ENCODE data around the gene MED13L.

The MED13L gene

GRCh38 chr12:116298578-116298977 lies 21.1 kb upstream of the MED13L start:
- H3K4me3 ChIP-seq: no peak overlapping the region
- TF ChIP-seq, protein P1, sequence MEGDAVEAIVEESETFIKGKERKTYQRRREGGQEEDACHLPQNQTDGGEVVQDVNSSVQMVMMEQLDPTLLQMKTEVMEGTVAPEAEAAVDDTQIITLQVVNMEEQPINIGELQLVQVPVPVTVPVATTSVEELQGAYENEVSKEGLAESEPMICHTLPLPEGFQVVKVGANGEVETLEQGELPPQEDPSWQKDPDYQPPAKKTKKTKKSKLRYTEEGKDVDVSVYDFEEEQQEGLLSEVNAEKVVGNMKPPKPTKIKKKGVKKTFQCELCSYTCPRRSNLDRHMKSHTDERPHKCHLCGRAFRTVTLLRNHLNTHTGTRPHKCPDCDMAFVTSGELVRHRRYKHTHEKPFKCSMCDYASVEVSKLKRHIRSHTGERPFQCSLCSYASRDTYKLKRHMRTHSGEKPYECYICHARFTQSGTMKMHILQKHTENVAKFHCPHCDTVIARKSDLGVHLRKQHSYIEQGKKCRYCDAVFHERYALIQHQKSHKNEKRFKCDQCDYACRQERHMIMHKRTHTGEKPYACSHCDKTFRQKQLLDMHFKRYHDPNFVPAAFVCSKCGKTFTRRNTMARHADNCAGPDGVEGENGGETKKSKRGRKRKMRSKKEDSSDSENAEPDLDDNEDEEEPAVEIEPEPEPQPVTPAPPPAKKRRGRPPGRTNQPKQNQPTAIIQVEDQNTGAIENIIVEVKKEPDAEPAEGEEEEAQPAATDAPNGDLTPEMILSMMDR (IDR thresholded peaks at IDR 0.05): no peak
- no peak overlapping the region for H3K27ac ChIP-seq
- DNase-seq (ENCODE audit: low spot score): no peak

DNA sequence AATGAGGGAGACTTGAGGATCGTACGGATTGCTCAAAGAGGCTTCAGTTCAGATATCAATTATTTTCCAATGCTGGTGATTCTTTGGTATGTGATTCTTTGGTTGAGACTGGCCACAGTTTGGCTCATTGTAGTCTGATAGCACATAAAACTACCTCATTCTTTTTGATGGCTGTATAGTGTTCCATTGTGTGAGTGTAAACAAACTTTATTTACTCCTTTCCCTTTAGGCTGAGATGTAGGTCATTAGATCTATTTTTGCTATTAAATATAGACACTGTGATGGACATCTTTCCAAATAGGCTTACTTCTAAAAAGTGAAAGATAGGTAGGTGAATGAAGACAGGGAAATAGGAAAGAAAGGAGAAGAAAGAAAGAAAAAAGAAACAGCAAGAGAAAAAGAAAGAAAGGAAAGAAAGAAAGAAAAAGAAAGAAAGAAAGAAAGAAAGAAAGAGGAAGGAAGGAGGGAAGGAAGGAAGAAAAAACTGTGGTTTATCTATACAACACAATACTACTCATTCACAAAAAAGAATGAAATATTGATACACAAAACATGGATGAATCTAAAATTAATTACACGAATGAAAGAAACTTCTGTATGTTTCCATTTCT lies 19.8 kb upstream of the MED13L start:
- TF ChIP-seq, protein P1 (IDR thresholded peaks at IDR 0.05): no peak
- DNase-seq (ENCODE audit: low spot score): no peak
- Histone ChIP-seq H3K27ac (no peak overlapping the region), H3K4me3 (no peak overlapping the region)

DNA sequence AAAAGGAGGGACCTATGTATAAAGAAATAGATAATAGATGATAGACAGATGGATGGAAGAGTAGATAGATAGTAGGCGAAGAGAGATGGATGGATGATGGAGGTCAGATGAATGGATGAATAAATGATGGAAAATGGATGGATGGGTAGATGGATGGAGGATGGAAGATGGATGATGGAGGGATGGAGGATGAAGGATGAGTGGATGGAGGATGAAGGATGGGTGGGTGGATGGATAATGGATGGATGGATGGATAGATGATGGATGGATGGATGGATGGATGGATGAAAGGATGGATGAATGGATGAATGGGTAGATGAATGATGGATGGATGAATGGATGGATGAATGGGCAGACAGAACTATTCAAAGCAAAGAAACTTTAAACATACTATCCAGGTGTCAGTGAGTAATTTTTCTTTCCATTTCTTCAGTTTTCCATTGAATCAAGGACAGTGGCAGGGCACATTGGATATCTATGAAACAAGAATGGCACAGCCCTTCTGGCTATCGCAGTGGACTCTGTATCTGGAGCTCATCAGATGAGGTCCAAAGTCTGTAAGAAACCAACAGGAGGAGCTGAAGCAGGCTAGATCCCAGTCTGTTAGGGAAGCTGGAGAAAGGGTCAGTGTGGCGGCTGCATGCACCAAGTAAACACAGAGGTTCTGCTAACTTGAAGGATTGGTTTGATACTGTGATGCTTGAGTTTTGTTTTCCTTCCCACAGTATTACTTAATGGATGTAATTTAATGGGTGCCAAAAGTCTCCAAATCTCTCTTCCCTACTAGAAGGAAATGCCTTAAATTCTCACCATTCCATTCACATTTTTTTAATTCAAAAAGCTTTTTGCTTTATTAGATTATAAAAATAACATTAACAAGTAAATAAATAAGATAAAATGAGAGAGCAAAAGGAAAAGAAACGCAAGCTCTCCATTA lies 18.1 kb upstream of the MED13L start:
- no peak overlapping the region for H3K4me3 ChIP-seq
- H3K27ac ChIP-seq: peak overlapping the region in 1 of 2 donors; percentile 32

GRCh38 chr12:116294454-116295165 lies 17.1 kb upstream of the MED13L start:
- DNase-seq (ENCODE audit: low spot score): no peak
- no peak overlapping the region for H3K4me3 ChIP-seq
- H3K27ac ChIP-seq: no peak overlapping the region
- TF ChIP-seq, protein P1 (IDR thresholded peaks at IDR 0.05): no peak

More for the DNA sequence above, 18.1 kb upstream of the MED13L start:
- no peak for DNase-seq (ENCODE audit: low spot score)
- TF ChIP-seq, protein P1 (IDR thresholded peaks at IDR 0.05): no peak

GRCh38 chr12:116293687-116294453 lies 16.4 kb upstream of the MED13L start:
- H3K4me3 ChIP-seq: no peak overlapping the region
- TF ChIP-seq, protein P1 (IDR thresholded peaks at IDR 0.05): no peak
- DNase-seq (ENCODE audit: low spot score): no peak
- H3K27ac ChIP-seq: no peak overlapping the region

DNA sequence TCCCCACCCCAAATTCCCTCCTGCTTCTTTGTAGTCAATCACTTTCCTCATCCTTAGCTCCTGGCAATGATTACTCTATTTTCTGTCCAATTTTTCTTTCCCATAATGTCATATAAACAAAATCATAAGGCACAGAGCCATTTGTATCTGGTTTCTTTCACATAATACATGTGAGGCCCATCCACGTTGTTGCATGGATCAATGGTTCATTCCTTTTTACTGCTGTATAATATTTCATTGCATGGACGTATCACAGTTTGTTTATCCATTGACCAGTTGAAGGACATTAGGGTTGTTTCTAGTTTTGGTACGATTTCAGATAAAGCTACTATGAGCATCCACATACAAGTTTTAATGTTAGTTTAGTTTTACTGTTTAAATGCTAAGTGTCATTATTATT lies 13.7 kb upstream of the MED13L start:
- no peak overlapping the region for H3K4me3 ChIP-seq
- DNase-seq (ENCODE audit: low spot score): no peak
- H3K27ac ChIP-seq: no peak overlapping the region
- TF ChIP-seq, protein P1 (IDR thresholded peaks at IDR 0.05): no peak

Data from coronary artery (tissue), 2 donors.